GM12875 (cell line): Measurements from ENCODE around the gene HOATZ.
A peak's percentile ranks its signal among the peaks of the same experiment; 100 is the strongest.

Experiments
- H3K4me3 ChIP-seq: one replicate; pipeline ENCODE4 v1.5.1; 2011; ENCODE audit warnings: low read depth, low read length, control low read depth
- TF ChIP-seq, protein P1 (sequence below): IDR thresholded peaks from 2 replicates; pipeline ENCODE4 v1.5.1; 2011; ENCODE audit warnings: low read depth, mild to moderate bottlenecking, control low read depth, inconsistent platforms, low read length, moderate library complexity, borderline replicate concordance; ENCODE audit not compliant: insufficient read depth

HOATZ gene

DNA sequence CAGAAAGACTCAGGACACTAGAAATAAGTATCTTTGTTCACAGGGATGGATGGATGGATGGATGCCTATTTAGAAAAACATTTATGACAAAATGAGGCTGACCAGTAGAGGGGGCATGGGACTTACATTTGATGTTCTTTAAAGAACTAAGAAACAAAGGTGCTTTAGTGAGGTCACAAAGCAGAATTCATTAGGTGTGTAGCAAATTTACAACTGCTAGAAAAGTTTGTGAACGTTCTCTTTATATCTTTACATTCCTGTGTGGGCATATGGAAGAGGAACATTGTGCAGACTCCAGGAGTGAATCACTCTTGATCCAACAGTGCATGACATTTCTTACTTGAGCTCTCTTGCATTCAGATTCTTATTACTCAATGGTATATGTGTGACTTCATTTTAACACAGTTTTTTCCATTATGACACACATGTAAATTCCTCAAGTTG is 71.8 kb downstream of the HOATZ start:
- TF ChIP-seq, protein P1, sequence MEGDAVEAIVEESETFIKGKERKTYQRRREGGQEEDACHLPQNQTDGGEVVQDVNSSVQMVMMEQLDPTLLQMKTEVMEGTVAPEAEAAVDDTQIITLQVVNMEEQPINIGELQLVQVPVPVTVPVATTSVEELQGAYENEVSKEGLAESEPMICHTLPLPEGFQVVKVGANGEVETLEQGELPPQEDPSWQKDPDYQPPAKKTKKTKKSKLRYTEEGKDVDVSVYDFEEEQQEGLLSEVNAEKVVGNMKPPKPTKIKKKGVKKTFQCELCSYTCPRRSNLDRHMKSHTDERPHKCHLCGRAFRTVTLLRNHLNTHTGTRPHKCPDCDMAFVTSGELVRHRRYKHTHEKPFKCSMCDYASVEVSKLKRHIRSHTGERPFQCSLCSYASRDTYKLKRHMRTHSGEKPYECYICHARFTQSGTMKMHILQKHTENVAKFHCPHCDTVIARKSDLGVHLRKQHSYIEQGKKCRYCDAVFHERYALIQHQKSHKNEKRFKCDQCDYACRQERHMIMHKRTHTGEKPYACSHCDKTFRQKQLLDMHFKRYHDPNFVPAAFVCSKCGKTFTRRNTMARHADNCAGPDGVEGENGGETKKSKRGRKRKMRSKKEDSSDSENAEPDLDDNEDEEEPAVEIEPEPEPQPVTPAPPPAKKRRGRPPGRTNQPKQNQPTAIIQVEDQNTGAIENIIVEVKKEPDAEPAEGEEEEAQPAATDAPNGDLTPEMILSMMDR = peak; percentile 53; the same call in 1 of the 2 replicates
- no peak overlapping the region for H3K4me3 ChIP-seq
